GM21381 (cell line): Measurements from ENCODE around the gene POMT1.

Experiments used
- ATAC-seq: cut with Tn5 transposase; IDR thresholded peaks from one replicate; pipeline ENCODE4 v1.9.1; 2021; ENCODE audit warnings: mild to moderate bottlenecking, moderate library complexity; ENCODE audit not compliant: unreplicated experiment

Gene POMT1

GRCh38 chr9:131523451-131524435, 21.0 kb downstream of the POMT1 start:
- ATAC-seq, result no peak

GRCh38 chr9:131524665-131525315, 22.1 kb downstream of the POMT1 start:
- no peak for ATAC-seq

- ATAC-seq, result no peak
Measured at GRCh38 chr9:131525643-131526565, 23.2 kb downstream of the POMT1 start.

- no peak for ATAC-seq
Measured at GRCh38 chr9:131528186-131528585, 25.5 kb downstream of the POMT1 start.

GRCh38 chr9:131528886-131529505, 26.3 kb downstream of the POMT1 start:
- ATAC-seq, result no peak

GRCh38 chr9:131529597-131530545, 27.2 kb downstream of the POMT1 start:
- ATAC-seq, result no peak

- peak; percentile 18 for ATAC-seq
Measured at GRCh38 chr9:131530546-131530919, 27.8 kb downstream of the POMT1 start.

GRCh38 chr9:131530920-131531832, 28.5 kb downstream of the POMT1 start, which contains the start of gene UCK1:
Gene UCK1, minus strand, starts transcription at chr9:131531263. Its CDS starts 89 bp downstream, at chr9:131531174.
- ATAC-seq, result peak; percentile 80

GRCh38 chr9:131534721-131535237, 32.1 kb downstream of the POMT1 start:
- no peak for ATAC-seq

- no peak for ATAC-seq
Measured at GRCh38 chr9:131537946-131538345, 35.2 kb downstream of the POMT1 start.

- no peak for ATAC-seq
Measured at GRCh38 chr9:131539223-131539923, 36.7 kb downstream of the POMT1 start.

GRCh38 chr9:131543141-131543540, 40.4 kb downstream of the POMT1 start:
- no peak for ATAC-seq

GRCh38 chr9:131545003-131545785, 42.5 kb downstream of the POMT1 start, which contains the start of gene PRRT1B:
Gene PRRT1B, plus strand, starts transcription at chr9:131545523. Its CDS starts 93 bp downstream, at chr9:131545616.
- ATAC-seq, result no peak

- ATAC-seq, result no peak
Measured at GRCh38 chr9:131545786-131546335, 43.1 kb downstream of the POMT1 start.

GRCh38 chr9:131546336-131547084, 43.8 kb downstream of the POMT1 start:
- ATAC-seq, result no peak
